Bronchial epithelial cell (primary cell): Measurements from ENCODE around the gene PAAF1. TPM values are rescaled to one million over a fixed set of nuclear protein-coding genes. Genes with fewer than 3 reads are reported as not detected.

Experiments
- DNase-seq: peaks from one replicate; pipeline ENCODE4 v3.0.0-alpha.2; 2010; ENCODE audit warnings: low read depth
- FAIRE-seq: peaks from 2 replicates; lab custom pipeline; 2011; peaks lifted over from hg19 to GRCh38; lab: Jason Lieb, UNC
- H3K27me3 ChIP-seq: 2 replicates; pipeline ENCODE4 v1.5.1; 2011; ENCODE audit warnings: low read length; ENCODE audit not compliant: control insufficient read depth, insufficient read depth
- H3K36me3 ChIP-seq: 2 replicates; pipeline ENCODE4 v1.5.1; 2011; ENCODE audit warnings: low read length; ENCODE audit not compliant: control insufficient read depth, insufficient read depth
- H3K4me3 ChIP-seq: 2 replicates; pipeline ENCODE4 v1.5.1; 2011; ENCODE audit warnings: mild to moderate bottlenecking, low read depth, low read length, control low read depth
- total RNA-seq: library from RNA; depleted of rRNA; stranded (reverse); fragments of >200 nt; gene quantifications from 2 replicates; pipeline ENCODE4 v1.2.1, GENCODE V29; 2014
- TF ChIP-seq, protein P1 (sequence below): IDR thresholded peaks from 2 replicates; pipeline ENCODE4 v1.5.1; 2011; ENCODE audit warnings: mild to moderate bottlenecking, moderate library complexity, low read length, control low read depth, inconsistent platforms; ENCODE audit not compliant: insufficient read depth, severe bottlenecking

The PAAF1 gene
- total RNA-seq, 1 donor from 2014 or later: 10.3 TPM

DNA sequence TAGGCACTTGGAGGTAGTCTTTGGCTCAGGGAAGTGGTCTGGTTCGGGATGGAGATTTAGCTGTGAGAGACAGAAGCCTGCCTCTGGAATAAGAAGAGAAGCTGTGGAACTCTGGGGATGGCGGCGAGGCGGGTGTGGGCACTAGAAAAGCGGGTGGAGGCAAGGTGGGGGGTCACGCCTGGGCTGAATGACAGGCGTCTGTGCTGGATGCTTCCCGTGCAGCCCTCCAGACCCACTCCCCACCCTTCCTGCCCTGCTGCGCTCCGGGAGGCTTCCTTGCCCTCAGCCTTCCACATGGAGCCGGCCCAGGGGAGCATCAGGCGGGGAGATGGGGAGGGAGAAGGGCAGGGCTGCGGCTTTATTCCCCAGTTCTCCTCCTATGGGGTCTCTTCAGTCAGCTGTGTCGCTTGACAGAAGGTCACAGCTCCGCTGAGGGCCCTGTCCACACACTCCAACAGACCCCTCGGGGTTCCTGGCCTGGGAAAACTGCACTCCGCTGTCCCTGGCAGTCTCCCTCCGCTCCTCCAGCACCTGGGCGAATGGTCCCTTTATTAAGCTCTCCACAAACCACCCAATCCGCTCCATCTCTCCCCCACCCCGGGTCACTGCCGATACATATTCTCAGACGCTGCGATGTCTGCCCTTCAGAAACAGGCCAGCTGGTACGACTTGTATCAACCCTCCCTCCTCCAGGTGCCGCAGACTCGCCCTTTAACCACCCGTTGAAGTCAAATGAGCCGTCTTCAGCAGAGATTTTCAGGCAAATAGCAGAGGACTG lies 80.3 kb downstream of the PAAF1 start:
- Histone ChIP-seq H3K36me3 (no peaks in the 10 kb centered on the region), H3K27me3 (no peaks in the 10 kb centered on the region), H3K4me3 (no peak overlapping the region)
- TF ChIP-seq, protein P1, sequence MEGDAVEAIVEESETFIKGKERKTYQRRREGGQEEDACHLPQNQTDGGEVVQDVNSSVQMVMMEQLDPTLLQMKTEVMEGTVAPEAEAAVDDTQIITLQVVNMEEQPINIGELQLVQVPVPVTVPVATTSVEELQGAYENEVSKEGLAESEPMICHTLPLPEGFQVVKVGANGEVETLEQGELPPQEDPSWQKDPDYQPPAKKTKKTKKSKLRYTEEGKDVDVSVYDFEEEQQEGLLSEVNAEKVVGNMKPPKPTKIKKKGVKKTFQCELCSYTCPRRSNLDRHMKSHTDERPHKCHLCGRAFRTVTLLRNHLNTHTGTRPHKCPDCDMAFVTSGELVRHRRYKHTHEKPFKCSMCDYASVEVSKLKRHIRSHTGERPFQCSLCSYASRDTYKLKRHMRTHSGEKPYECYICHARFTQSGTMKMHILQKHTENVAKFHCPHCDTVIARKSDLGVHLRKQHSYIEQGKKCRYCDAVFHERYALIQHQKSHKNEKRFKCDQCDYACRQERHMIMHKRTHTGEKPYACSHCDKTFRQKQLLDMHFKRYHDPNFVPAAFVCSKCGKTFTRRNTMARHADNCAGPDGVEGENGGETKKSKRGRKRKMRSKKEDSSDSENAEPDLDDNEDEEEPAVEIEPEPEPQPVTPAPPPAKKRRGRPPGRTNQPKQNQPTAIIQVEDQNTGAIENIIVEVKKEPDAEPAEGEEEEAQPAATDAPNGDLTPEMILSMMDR: no peak
- FAIRE-seq (no peak), DNase-seq (no peak)

DNA sequence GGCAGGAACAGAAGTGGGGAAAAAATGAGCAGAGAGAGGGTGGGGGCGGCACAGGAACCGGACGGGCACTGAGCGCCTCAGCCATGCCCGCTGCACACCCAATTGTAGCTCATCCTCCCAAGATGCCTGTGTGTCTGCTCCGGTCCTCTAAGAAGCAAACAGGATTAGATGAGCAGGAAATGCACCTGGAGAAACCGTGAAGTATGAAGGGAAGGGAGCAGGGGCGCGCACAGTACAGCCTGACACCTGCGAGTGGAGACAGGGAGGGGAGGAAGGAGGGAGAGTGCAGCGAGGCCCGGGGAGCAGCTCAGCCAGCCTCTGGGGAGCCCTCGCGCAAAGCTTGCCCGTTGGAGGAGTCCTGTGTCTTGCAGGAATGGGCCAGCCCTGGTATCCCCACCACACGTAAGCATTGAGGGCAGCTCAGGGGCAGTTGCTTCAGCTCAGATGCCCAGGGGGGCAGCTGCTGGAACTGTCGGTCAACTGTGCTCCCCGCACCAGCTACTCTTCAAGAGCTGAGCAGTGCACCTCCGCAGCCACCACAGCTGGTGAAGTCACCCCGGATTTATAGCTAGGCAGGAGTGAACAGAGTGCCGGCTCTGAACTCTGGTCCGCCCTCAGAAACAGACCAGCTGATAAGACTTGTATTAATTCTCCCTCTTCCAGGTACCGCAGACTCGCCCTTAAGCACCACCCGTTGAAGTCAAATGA lies 81.0 kb downstream of the PAAF1 start:
- TF ChIP-seq, protein P1: no peak
- DNase-seq: no peak
- no peak overlapping the region for H3K4me3 ChIP-seq
- no peak for FAIRE-seq
- H3K36me3 ChIP-seq: no peaks in the 10 kb centered on the region
- no peaks in the 10 kb centered on the region for H3K27me3 ChIP-seq

DNA sequence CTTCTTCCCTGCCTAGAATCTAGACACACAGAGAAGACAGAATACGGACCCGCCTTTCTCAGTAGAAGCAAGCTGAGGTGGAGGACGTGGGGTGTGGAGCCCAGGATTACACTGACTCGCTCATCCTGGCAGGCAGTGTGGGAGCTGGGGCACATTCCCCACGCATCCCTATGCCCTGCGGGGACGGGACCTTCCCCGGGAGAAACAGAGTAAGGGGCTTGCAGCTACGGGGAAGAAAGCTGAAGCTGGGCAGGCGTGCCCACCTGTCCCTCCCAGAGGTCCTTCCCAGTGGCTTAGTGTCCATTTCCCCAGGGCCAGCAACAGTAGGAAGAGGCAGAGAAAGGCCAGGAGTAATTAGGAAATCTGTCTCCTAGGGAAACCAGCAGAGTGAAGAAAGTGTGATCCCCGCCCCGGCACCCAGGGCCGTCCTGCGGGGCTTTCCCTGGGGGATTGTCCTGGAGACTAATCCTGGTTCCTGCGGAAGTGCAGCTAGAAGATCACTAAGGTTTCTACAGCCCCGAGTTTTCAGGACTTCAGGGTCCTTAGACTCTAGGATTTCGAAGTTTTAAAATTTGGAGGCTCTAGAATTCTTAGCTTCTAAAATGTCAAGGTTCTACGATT lies 81.8 kb downstream of the PAAF1 start:
- no peak for FAIRE-seq
- H3K36me3 ChIP-seq: no peaks in the 10 kb centered on the region
- TF ChIP-seq, protein P1: no peak

DNA sequence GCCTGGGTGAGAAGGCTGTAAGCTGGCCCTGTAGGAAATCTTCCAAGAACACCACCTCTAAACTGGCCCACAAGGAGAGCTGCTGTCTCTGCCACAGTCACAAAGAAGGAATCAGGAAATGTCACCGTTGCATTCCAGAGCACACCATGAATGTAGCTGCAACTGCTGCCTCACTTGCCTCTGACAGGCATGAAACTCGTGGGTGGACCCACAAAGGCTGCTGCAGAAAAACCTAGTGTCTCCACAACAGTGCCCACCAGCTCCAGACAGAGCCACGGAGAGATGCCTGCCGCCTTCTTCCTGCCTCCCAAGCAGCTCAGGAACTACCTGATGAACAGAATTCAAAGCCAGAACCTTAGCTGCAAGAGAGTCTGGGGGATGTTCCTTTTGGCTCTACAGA lies 84.5 kb downstream of the PAAF1 start:
- no peak for FAIRE-seq
- DNase-seq: peak; percentile 44
- Histone ChIP-seq H3K27me3 (no peaks in the 10 kb centered on the region), H3K4me3 (no peak overlapping the region), H3K36me3 (no peaks in the 10 kb centered on the region)
- TF ChIP-seq, protein P1: no peak

More for the DNA sequence above, 81.8 kb downstream of the PAAF1 start:
- no peak for DNase-seq
- Histone ChIP-seq H3K4me3 (no peak overlapping the region), H3K27me3 (no peaks in the 10 kb centered on the region)

DNA sequence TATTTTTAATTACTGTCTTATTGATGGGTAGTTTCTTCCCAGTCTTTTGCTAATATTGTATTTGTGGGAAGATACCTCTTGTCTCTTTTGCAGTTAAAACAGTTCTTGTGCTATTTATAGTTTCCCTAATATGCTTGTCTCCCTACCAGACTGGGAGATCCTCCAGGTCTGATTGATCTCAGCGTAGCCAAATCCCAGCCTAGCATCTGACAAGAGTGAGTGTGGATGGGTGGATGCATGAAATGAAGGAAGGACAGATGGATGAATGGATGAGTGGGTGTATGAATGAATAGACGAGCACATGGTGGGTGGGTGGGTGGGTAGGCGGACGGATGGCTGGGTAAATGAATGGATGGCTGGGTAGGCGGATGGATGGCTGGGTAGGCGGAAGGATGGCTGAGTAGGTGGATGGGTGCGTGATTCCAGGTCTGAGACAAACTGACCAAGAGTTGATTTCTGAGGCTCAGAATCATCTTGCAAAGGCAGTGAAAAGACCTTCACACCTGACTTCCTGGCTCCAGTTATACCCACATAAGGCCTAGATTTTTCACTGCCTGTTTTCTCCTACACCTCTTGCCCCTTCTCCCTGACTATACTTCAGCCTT lies 85.4 kb downstream of the PAAF1 start:
- FAIRE-seq: no peak
- no peak for DNase-seq
- TF ChIP-seq, protein P1: no peak
- Histone ChIP-seq H3K36me3 (no peaks in the 10 kb centered on the region), H3K4me3 (no peak overlapping the region), H3K27me3 (no peaks in the 10 kb centered on the region)
